ENCODE results near the gene UCP2.
"Not testable (repeated sequence)": the region's sequence is repeated elsewhere in the genome, so short reads cannot be mapped to it uniquely, and the experiment has no call there.

Gene UCP2

DNA sequence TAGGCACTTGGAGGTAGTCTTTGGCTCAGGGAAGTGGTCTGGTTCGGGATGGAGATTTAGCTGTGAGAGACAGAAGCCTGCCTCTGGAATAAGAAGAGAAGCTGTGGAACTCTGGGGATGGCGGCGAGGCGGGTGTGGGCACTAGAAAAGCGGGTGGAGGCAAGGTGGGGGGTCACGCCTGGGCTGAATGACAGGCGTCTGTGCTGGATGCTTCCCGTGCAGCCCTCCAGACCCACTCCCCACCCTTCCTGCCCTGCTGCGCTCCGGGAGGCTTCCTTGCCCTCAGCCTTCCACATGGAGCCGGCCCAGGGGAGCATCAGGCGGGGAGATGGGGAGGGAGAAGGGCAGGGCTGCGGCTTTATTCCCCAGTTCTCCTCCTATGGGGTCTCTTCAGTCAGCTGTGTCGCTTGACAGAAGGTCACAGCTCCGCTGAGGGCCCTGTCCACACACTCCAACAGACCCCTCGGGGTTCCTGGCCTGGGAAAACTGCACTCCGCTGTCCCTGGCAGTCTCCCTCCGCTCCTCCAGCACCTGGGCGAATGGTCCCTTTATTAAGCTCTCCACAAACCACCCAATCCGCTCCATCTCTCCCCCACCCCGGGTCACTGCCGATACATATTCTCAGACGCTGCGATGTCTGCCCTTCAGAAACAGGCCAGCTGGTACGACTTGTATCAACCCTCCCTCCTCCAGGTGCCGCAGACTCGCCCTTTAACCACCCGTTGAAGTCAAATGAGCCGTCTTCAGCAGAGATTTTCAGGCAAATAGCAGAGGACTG is 25.6 kb downstream of the UCP2 start:
- DNase-seq (ENCODE audit: low read depth, low spot score) = no peak
- no peak overlapping the region for H3K4me3 ChIP-seq (ENCODE audit: low read length)

DNA sequence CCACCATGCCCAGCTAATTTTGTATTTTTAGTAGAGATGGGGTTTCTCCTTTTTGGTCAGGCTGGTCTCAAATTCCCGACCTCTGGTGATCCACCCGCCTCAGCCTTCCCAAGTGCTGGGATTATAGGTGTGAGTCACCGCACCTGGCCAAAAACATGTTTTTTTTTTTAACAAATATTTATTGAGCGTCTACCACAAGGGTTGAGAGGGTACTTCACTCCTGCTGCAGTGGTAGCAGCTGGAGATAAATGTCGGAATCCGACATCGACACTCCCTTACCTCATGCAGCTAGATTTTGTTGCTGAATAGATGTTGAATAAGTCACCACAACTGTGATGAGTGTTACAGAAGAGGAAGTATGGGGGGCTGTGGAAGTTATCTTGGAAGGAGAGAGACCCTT is 30.8 kb downstream of the UCP2 start:
- no peak overlapping the region for H3K4me3 ChIP-seq (ENCODE audit: low read length)
- DNase-seq (ENCODE audit: low read depth, low spot score) = no peak

DNA sequence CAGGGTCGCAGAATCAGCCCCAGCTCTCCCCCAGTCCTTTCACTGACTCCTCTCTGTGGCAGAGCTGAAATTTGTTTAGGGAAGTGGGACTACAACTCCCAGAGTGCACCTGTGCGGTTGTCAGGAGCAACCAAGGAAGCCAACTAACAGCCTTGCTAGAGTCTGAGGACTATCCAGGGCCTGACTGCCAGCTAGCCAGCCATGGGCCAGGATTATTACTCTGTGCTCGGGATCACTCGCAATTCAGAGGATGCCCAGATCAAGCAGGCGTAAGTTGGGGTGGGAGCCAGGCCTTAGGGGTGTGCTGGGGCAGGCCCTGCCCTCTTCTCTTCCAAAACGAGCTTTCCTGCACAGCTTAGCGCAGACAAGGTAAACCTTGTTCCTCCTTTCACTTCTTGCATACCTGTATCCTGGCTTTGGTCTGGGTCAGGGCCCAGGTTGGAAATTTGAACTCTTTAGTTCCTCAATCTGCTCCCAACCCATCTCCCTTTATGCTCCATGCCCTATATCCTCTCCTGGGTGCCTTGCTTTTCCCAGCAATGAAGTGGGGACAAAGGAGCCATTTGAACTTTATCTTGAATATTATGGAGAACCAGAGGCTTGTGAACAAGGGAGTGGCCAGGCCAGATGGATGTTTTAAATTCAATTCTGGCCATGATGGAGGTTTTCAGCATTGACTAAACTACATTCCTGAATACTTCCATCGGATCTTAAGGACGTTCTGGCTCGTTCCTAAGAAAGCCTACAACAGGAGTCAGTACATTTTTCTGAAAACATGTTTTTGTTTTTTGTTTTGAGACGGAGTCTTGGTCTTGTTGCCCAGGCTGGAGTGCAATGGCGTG is 31.6 kb downstream of the UCP2 start, which contains the start of gene DNAJB13:
Gene DNAJB13 (plus strand): TSS at position 158 of the 842 bp plus-strand sequence. CDS start 44 bp downstream, at position 202.
- DNase-seq (ENCODE audit: low read depth, low spot score) = peak; percentile 41
- H3K4me3 ChIP-seq (ENCODE audit: low read length) = no peak within 1 kb of the TSS

DNA sequence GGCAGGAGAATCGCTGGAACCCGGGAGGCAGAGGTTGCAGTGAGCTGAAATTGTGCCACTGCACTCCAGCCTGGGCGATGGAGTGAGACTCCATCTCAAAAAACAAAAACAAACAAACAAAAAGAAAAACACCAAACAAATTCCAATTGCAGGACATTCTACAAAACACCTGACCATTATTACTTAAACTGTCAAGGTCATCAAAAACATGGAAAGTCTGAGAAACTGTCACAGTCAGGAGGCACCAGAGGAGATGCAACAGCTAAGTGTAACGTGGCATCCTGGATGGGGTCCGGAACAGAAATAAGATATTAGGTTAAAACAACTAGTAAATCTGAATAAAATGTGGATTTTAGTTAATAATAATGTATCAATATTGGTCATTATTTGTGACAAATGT is 32.7 kb downstream of the UCP2 start:
- no peak overlapping the region for H3K4me3 ChIP-seq (ENCODE audit: low read length)
- DNase-seq (ENCODE audit: low read depth, low spot score) = no peak

DNA sequence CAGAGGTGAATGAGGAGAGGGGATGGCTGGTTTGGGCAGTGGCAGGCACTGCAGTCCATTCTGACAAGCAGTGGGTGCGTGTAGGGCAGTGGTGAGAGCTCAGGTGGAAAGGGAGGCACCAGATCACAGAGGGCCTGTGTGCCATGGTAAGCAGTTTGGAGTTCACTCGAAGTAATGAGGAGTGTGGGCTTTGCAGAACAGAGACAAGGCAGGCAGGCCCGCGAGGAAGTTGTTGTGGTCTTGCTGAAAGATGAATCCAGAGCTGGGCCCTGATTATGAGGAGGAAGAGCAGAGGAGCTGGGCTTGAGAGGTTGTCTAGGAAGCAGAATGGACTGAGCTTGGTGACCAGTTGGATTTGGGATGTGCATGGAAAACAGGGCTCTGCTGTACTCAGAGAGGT is 33.4 kb downstream of the UCP2 start:
- no peak overlapping the region for H3K4me3 ChIP-seq (ENCODE audit: low read length)
- no peak for DNase-seq (ENCODE audit: low read depth, low spot score)

DNA sequence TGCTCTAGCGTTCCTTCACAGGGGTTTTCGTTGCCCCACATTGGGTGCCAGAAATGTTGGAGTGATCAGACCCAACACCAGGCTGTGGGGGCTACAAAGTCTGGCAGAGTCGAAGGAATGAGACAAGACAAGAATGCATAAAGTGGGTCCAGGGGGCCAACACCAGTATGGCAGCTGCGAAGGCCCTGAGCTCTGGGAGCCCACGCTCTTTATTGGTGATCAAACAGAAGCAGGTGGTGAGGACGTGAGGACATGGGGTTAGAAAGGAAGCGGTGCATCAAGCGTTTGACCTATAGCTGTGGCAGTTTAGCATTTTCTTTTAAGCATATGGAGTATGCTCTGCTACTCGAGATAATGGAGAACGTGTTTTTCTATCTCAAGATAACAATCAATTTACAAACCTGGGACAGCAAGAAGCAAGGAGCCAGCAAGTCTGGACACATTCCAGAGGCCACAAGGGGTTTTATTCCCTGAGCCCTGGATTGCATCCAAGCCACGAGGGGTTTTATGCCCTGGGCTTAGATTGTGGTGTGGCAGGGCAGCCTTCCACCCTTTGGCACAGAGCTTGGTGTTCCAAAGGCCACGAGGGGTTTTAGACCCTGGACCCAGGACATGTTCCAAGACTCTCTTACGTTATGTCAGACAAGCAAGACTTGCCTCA is 35.7 kb downstream of the UCP2 start:
- no peak overlapping the region for H3K4me3 ChIP-seq (ENCODE audit: low read length)
- DNase-seq (ENCODE audit: low read depth, low spot score) = no peak

DNA sequence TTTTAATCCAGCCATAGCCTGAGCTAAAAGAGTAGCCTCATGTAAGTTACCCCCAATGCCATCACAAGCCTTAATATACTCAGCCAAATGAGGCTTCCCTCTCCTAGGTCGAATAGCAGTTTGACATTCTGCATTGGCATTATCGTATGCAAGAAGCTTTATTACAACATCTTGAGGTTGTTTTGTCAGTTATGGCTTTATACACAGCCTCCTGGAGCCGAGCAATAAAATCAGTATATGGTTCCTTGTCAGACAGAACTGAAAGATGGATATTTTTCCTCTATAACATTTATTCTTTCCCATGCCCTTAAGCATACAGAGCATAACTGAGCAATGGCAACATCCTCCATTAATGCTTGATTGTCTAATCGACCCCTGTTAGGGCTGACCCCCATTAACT is 37.2 kb downstream of the UCP2 start:
- H3K4me3 ChIP-seq (ENCODE audit: low read length) = no peak overlapping the region
- DNase-seq (ENCODE audit: low read depth, low spot score) = no peak

DNA sequence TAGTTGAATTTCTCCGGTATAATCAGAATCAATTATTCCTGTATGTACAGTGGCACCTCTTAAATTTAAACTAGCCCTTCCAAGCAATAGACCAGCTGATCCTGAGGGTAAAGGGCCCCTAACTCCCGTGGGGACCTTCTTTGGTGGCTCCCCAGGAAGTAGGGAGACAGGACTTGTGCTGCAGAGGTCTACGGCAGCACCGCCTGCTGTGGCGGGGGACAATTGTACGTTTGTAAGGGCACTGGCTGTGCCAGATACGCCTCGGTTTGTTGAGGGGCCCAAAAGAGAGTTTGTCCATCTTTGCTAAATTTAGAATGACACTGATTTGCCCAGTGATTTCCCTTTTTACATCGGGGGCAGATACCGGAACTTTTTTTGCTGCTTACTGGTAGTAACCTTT is 37.7 kb downstream of the UCP2 start:
- DNase-seq (ENCODE audit: low read depth, low spot score) = no peak
- H3K4me3 ChIP-seq (ENCODE audit: low read length) = no peak overlapping the region

DNA sequence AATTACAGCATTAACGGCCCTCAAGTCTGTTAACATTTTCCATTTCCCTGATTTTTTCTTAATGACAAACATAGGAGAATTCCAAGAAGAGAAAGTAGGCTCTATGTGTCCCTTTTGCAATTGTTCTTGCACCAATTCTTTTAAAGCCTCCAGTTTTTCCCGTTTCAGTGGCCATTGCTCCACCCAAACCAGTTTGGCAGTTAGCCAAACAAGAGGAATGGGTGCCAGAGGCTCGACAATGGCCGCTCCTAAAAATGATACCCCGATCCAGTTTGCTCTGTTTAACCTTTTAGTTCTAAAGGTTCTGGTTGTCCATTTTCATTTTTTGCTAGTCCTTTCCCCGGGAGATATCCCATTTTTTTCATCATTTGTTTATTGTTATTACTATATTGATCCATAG is 38.6 kb downstream of the UCP2 start:
- no peak overlapping the region for H3K4me3 ChIP-seq (ENCODE audit: low read length)
- no peak for DNase-seq (ENCODE audit: low read depth, low spot score)

DNA sequence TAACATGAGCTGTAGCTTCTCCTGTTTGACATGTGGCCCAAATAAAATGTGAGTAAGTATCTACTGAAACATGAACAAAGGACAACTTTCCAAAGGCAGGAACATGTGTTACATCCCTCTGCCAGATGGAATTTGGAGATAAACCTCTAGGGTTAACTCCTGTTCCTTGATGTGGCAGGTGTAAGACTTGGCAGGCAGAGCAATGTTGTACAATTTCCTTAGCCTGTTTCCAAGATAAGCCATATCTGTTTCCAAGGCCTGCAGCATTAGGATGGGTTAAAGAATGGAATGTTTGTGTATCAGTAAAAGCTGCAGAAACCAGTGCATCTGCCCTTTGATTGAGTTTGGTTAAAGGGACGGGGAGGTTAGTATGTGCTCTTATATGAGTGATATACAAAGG is 40.6 kb downstream of the UCP2 start:
- DNase-seq (ENCODE audit: low read depth, low spot score) = peak; percentile 71
- H3K4me3 ChIP-seq (ENCODE audit: low read length) = no peak overlapping the region

DNA sequence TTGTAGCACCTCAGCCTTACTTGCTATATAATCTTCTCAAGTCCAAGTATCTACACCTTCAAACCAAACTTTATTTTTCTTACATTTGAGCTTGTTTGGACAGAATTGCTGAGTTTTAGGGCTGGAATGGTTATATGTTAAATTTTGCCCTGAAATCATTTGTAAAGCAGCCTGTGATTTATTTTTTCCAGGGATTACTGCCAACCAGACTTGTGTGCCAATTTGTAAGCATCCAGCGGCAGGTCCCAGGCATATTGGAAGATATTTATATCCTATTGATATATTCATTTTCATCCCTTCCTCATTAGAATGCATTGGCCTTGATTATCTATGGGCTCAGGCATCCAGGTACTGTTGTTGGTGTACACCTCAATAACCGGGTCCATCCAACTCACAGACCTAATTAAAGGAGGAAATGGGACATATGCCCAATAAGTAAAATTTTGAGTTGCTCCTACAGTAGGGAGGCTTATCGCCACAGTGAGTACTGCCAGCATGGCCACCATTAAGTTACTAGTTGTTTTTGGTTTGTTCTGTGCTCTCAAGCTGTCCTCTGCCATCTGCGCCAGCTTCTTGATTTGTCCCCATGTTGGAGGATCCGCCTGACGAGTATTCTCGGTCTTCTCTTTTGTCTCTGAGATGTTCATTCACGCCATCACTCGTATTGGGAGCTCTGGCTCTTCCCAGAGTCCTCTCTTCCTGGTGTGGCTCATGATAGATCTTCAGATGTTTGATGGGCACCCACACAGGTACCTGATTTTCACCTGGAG is 41.7 kb downstream of the UCP2 start:
- no peak for DNase-seq (ENCODE audit: low read depth, low spot score)
- no peak overlapping the region for H3K4me3 ChIP-seq (ENCODE audit: low read length)

DNA sequence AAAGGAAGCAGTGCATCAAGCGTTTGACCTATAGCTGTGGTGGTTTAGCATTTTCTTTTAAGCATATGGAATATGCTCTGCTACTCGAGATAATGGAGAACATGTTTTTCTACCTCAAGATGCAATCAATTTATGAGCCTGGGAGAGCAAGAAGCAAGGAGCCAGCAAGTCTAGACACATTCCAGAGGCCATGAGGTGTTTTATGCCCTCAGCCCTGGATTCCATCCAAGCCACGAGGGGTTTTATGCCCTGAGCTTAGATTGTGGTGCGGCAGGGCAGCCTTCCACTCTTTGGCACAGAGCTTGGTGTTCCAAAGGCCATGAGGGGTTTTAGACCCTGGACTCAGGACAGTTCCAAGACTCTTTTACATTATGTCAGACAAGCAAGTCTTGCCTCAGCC is 43.5 kb downstream of the UCP2 start:
- no peak for DNase-seq (ENCODE audit: low read depth, low spot score)
- H3K4me3 ChIP-seq (ENCODE audit: low read length) = no peak overlapping the region

DNA sequence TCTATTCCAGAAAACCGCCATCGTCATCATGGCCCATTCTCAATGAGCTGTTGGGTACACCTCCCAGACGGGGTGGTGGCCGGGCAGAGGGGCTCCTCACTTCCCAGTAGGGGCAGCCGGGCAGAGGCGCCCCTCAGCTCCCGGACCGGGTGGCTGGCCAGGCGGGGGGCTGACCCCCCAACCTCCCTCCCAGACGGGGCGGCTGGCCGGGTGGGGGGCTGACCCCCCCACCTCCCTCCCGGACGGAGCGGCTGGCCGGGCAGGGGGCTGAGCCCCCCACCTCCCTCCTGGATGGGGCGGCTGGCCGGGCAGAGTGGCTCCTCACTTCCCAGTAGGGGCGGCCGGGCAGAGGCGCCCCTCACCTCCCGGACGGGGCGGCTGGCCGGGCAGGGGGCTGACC is 46.6 kb downstream of the UCP2 start:
- H3K4me3 ChIP-seq (ENCODE audit: low read length); DNase-seq (ENCODE audit: low read depth, low spot score): not testable (repeated sequence)

DNA sequence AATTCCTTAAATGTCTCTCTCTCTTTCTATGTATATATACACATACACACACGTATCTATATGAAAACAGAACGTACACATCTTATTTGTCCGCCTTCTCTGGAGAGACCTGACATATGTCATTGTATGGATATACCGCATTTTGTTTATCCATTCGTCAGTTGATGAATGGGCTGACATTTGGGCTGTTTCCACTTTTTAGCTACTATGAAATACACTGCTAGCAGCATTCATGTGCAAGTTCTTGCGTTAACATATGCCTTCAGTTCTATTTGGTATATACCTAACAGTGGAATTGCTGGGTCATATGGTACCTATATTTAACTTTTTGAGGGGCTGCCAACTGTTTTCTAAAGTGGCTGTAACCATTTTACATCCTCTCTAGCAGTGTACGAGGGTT is 49.9 kb downstream of the UCP2 start:
- H3K4me3 ChIP-seq (ENCODE audit: low read length) = no peak overlapping the region
- DNase-seq (ENCODE audit: low read depth, low spot score) = no peak

DNA sequence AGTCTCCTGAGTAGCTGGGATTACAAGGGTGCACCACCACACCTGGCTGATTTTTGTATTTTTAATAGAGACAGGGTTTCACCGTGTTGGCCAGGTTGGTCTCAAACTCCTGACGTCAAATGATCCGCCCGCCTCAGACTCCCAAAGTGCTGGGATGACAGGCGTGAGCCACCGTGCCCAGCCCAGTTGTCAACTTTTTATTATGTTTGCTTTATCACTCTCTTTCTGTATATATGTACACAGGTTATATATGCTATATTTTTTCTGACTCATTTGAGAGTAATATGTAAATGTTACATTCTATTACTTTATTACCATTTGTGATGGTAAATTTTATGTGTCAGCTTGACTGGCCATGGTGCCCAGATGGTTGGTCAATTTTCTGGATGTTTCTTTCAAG is 50.7 kb downstream of the UCP2 start:
- no peak for DNase-seq (ENCODE audit: low read depth, low spot score)
- no peak overlapping the region for H3K4me3 ChIP-seq (ENCODE audit: low read length)

DNA sequence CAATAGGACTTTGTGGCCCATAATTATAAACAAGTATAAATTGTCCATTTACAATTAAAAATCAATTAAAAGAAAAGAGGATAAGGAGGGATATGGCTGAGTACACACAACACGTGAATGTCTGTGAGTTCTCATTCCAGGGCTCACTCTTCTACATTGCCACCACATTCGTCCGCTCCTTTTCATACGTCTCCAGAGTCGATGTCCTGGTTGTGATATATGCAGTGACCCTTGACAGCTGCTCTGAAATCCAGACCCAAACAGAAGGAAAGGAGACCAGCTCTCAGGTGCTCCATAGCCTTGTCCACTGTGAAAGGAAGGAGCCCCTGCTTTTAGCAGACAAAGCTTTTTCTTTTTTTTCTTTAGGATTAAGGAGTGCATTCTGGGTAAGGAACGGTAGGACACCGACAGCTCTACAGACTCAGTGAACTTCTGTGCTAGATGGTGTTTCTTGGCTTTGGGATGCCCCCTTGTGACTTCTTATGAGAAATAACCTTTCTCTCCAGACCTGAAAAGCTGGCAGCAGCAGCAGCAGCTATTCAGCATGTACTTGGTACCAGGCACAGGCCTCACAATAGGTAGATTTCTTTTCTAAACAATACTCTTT is 51.5 kb downstream of the UCP2 start:
- peak; percentile 78 for DNase-seq (ENCODE audit: low read depth, low spot score)
- H3K4me3 ChIP-seq (ENCODE audit: low read length) = no peak overlapping the region

DNA sequence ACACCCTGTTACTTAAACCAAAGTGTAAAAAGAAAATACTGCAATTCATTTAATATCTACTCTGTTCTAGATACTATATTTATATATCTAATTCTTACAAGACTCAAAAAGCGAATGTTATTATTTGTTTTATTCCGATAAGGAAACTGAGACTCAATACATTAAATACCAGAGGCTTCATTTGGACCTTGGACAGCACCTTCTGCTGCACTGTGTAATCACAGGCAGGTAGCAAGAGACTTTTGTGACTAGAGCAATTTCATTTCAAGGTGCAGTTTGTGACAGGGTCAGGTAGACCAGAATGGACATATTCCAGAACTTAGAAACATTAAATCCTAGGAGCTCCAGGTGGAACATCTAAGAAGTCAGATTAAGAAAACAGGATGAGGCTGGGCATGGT is 53.3 kb downstream of the UCP2 start:
- no peak overlapping the region for H3K4me3 ChIP-seq (ENCODE audit: low read length)
- DNase-seq (ENCODE audit: low read depth, low spot score) = no peak
